PC-9 (cell line): ENCODE measurements around the gene KRTAP4-7.

ENCODE experiments used
- CTCF ChIP-seq: fragments of 200-600 bp; sonication (generic); conservative IDR thresholded peaks from 2 replicates; pipeline ENCODE4 v1.6.1; 2017; ENCODE audit warnings: mixed run types, antibody characterized with exemption, mild to moderate bottlenecking, moderate library complexity
- EZH2 ChIP-seq: fragments of 200-600 bp; sonication (generic); IDR thresholded peaks from 2 replicates; pipeline ENCODE4 v1.8.0; 2017; ENCODE audit warnings: antibody characterized with exemption, low read depth

GRCh38 chr17:41049110-41049509 is 34.8 kb upstream of the KRTAP4-7 start:
- TF ChIP-seq CTCF (no peak), EZH2 (no peak)
